MM.1S (cell line): ENCODE measurements around the gene PRDM10.

Experiments
- CTCF ChIP-seq: fragments of 300-600 bp; sonication (generic); IDR thresholded peaks from 2 replicates; pipeline ENCODE4 v1.5.1; 2016; ENCODE audit warnings: antibody characterized with exemption, low read length, mixed read lengths
- EZH2 ChIP-seq: fragments of 300-600 bp; sonication (generic); optimal IDR thresholded peaks from 2 replicates; pipeline ENCODE3; 2017; ENCODE audit warnings: low read depth, mild to moderate bottlenecking, antibody characterized with exemption, low read length, mixed read lengths
- EZH2phosphoT487 ChIP-seq: fragments of 300-600 bp; sonication (generic); IDR thresholded peaks from 2 replicates; pipeline ENCODE4 v1.6.1; 2018; ENCODE audit warnings: antibody characterized with exemption, low read length

DNA sequence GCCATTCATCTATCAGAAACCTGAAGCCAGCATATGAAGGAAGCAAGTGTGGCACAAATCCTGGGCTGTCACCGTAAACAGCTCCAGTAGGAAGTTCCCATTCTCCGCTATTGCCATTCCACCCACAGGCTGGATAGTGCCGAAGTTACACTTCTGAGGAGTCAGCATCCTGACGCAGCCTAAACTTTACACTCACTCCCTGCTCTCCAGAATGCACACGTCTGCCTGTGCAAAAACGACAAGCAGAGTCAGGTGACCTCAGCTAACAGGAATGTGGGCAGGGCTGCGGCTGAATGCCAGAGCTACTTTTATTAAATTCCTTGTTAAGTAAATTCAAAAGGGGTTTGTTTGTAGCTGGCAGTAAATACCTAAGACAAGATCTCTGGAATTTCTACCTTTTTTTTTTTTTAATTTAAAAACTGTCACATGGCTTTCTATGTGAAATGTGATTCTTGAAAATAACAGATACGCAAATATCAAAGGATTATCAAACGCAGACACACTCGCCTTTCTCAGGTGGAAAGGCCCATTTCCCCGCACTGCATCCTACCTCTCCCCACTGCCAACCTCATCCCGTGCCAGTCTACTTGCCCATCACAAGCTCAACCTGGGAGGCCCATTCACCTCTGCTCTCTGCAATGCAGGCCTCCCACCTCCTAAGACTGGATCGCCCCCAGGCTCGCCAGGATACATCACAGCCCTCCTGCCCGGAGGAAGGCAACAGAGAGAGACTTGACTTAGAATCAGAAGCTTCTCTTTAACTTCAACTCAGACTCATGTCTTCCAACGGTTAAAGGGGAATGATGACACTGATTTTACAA lies 140.7 kb downstream of the PRDM10 start:
- TF ChIP-seq EZH2phosphoT487, result no peak
- TF ChIP-seq CTCF, result no peak
- no peak for TF ChIP-seq EZH2
